Gastroesophageal sphincter (tissue), 3 donors: ENCODE data around the gene SPPL3.

Source experiments
- EP300 ChIP-seq: sonication (generic); formaldehyde crosslinking; IDR thresholded peaks from one replicate; pipeline ENCODE4 v1.6.1; 2017; ENCODE audit warnings: antibody characterized with exemption, mild to moderate bottlenecking
- POLR2A ChIP-seq, 2 donors: fragments of 450-650 bp; IDR thresholded peaks; one replicate each; pipeline ENCODE4 v1.6.1; 2017; ENCODE audit warnings: antibody characterized with exemption in 2 of 2, mild to moderate bottlenecking in 2 of 2, moderate library complexity in 1 of 2
- TF ChIP-seq, protein P1 (sequence below), 4 experiments: fragments of 200-600 bp in 2 of 4; fragments of 450-650 bp in 2 of 4; sonication (generic) in 1 of 4; IDR thresholded peaks; one replicate each; pipeline ENCODE4 v1.5.1; 2017 to 2019; ENCODE audit warnings: antibody characterized with exemption in 4 of 4, mild to moderate bottlenecking in 2 of 4, moderate library complexity in 2 of 4

DNA sequence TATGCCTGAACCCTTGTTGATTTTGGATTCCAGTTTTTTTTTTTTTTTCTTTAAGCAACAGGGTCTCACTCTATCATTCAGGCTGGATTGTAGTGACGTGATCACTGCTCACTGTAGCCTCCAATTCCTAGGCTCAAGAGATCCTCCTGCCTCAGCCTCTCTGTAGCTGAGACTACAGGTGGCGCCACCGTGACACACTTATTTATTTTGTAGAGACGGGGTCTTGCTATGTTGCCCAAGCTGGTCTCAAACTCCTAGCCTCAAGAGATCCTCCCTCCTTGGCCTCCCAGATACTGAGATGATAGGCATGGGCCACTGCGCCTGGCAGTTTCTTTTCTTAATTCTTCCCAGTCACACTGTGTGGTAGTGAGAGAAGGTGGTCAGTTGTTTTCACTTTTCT is 153.4 kb downstream of the SPPL3 start:
- TF ChIP-seq, protein P1, sequence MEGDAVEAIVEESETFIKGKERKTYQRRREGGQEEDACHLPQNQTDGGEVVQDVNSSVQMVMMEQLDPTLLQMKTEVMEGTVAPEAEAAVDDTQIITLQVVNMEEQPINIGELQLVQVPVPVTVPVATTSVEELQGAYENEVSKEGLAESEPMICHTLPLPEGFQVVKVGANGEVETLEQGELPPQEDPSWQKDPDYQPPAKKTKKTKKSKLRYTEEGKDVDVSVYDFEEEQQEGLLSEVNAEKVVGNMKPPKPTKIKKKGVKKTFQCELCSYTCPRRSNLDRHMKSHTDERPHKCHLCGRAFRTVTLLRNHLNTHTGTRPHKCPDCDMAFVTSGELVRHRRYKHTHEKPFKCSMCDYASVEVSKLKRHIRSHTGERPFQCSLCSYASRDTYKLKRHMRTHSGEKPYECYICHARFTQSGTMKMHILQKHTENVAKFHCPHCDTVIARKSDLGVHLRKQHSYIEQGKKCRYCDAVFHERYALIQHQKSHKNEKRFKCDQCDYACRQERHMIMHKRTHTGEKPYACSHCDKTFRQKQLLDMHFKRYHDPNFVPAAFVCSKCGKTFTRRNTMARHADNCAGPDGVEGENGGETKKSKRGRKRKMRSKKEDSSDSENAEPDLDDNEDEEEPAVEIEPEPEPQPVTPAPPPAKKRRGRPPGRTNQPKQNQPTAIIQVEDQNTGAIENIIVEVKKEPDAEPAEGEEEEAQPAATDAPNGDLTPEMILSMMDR (IDR thresholded peaks at IDR 0.05), result no peak
- TF ChIP-seq POLR2A (IDR thresholded peaks at IDR 0.05), result no peak
- TF ChIP-seq EP300, result no peak
